NT2/D1 (cell line): Measurements from ENCODE around the gene GID8.

Source experiments
- SUZ12 ChIP-seq: IDR thresholded peaks from 2 replicates; pipeline ENCODE4 v1.6.1; 2011; ENCODE audit not compliant: insufficient read length, insufficient read depth; ENCODE audit errors: extremely low read depth
- YY1 ChIP-seq: IDR thresholded peaks from 2 replicates; pipeline ENCODE4 v1.6.1; 2011; ENCODE audit not compliant: insufficient read length, insufficient read depth
- ZNF274 ChIP-seq: IDR thresholded peaks from 2 replicates; pipeline ENCODE4 v1.6.1; 2011; ENCODE audit warnings: mild to moderate bottlenecking, low read depth, low read length

GRCh38 chr20:62977613-62978560 lies 39.9 kb downstream of the GID8 start:
- TF ChIP-seq ZNF274 (no peak), YY1 (no peak), SUZ12 (no peak)
